ENCODE data around the gene NUB1.

NUB1 gene

GRCh38 chr7:151392002-151392401, 50.4 kb downstream of the NUB1 start:
- DNase-seq = no peak

GRCh38 chr7:151392426-151392825, 50.8 kb downstream of the NUB1 start:
- no peak for DNase-seq

- no peak for DNase-seq
Measured at GRCh38 chr7:151393031-151393977, 51.7 kb downstream of the NUB1 start.

GRCh38 chr7:151394076-151395035, 52.7 kb downstream of the NUB1 start:
- no peak for DNase-seq

GRCh38 chr7:151395036-151395367, 53.4 kb downstream of the NUB1 start:
- no peak for DNase-seq

- DNase-seq = no peak
Measured at GRCh38 chr7:151396328-151396970, 54.8 kb downstream of the NUB1 start.

GRCh38 chr7:151397026-151397425, 55.4 kb downstream of the NUB1 start:
- DNase-seq = no peak

GRCh38 chr7:151398446-151399304, 57.1 kb downstream of the NUB1 start:
- DNase-seq = no peak

- no peak for DNase-seq
Measured at GRCh38 chr7:151399305-151399601, 57.6 kb downstream of the NUB1 start.

- DNase-seq = no peak
Measured at GRCh38 chr7:151399906-151400305, 58.3 kb downstream of the NUB1 start.

GRCh38 chr7:151400626-151401315, 59.2 kb downstream of the NUB1 start:
- DNase-seq = no peak

- DNase-seq = no peak
Measured at GRCh38 chr7:151402029-151402835, 60.6 kb downstream of the NUB1 start.

- DNase-seq = no peak
Measured at GRCh38 chr7:151403764-151404163, 62.2 kb downstream of the NUB1 start.

GRCh38 chr7:151404216-151405011, 62.8 kb downstream of the NUB1 start:
- DNase-seq = no peak

GRCh38 chr7:151405056-151405455, 63.4 kb downstream of the NUB1 start:
- DNase-seq = no peak

- no peak for DNase-seq
Measured at GRCh38 chr7:151405588-151405987, 64.0 kb downstream of the NUB1 start.

- DNase-seq = no peak
Measured at GRCh38 chr7:151406051-151406875, 64.7 kb downstream of the NUB1 start.

- no peak for DNase-seq
Measured at GRCh38 chr7:151406886-151407583, 65.4 kb downstream of the NUB1 start.

- no peak for DNase-seq
Measured at GRCh38 chr7:151408498-151408838, 66.9 kb downstream of the NUB1 start.
